GM12878 (cell line): ENCODE measurements around the gene SKIC8. TPM values are rescaled to one million over a fixed set of nuclear protein-coding genes. Genes with fewer than 3 reads are reported as not detected.

ENCODE experiments used
- ATAC-seq: fragments of 200-7000 bp; cut with Tn5 transposase; 3 replicates; pipeline ENCODE4 v1.9.1; 2020; ENCODE audit warnings: mild to moderate bottlenecking, moderate library complexity
- BruUV-seq: library from RNA; stranded (reverse); fragments of 400-500 nt; replicated peaks from 2 replicates; lab custom pipeline; 2021; lab: Mats Ljungman, UMichigan
- CTCF ChIA-PET: fragments of 300-600 bp; sonication (Branson Sonifier 250); formaldehyde crosslinking; extraction: SDS; loops from one replicate; lab custom pipeline; 2021; ENCODE audit warnings: inconsistent platforms; lab: Yijun Ruan, JAX
- POLR2A ChIA-PET: fragments of 350-600 bp; formaldehyde crosslinking; extraction: SDS; loops from one replicate; lab custom pipeline; 2021; ENCODE audit warnings: inconsistent platforms; lab: Charles Lee
- RAD21 ChIA-PET: fragments of 300-600 bp; sonication (Branson Sonifier 250); formaldehyde crosslinking; loops from one replicate; lab custom pipeline; 2023; ENCODE audit warnings: antibody characterized with exemption; ENCODE audit not compliant: unreplicated experiment; lab: Charles Lee
- SMC1A ChIA-PET: fragments of 300-600 bp; sonication (Branson Sonifier 250); formaldehyde crosslinking; loops from one replicate; lab custom pipeline; 2023; ENCODE audit not compliant: unreplicated experiment, uncharacterized antibody; lab: Charles Lee
- DNase-seq: peaks from one replicate; pipeline ENCODE4 v3.0.0-alpha.2; 2011; ENCODE audit warnings: low read depth, low spot score
- FAIRE-seq: peaks from 3 replicates; lab custom pipeline; 2011; peaks lifted over from hg19 to GRCh38; lab: Jason Lieb, UNC
- H2AFZ ChIP-seq: 2 replicates; pipeline ENCODE4 v1.6.0; 2011; ENCODE audit warnings: low read depth, low read length, control low read depth; ENCODE audit not compliant: control insufficient read depth
- H3K27ac ChIP-seq: 2 replicates; pipeline ENCODE4 v1.5.1; 2011; ENCODE audit warnings: control low read depth; ENCODE audit not compliant: control insufficient read depth, insufficient read depth
- H3K27me3 ChIP-seq, 2 experiments: replicated peaks in 1 of 2; 2 replicates each; pipeline versions ENCODE4 v1.6.0 to v1.6.1; 2011; ENCODE audit warnings: low read length in 1 of 2; ENCODE audit not compliant: control insufficient read depth in 2 of 2, insufficient read depth in 2 of 2
- H3K36me3 ChIP-seq, 2 experiments: 2 replicates each; pipeline ENCODE4 v1.5.1; 2011; ENCODE audit warnings: low read length in 1 of 2; ENCODE audit not compliant: control insufficient read depth in 2 of 2, insufficient read depth in 2 of 2
- H3K4me1 ChIP-seq: 2 replicates; pipeline ENCODE4 v1.6.1; 2011; ENCODE audit warnings: mild to moderate bottlenecking, low read length, moderate library complexity, mixed read lengths; ENCODE audit not compliant: control insufficient read depth, insufficient read depth
- H3K4me2 ChIP-seq: 2 replicates; pipeline ENCODE4 v1.6.0; 2011; ENCODE audit warnings: control low read depth; ENCODE audit not compliant: control insufficient read depth, insufficient read depth
- H3K4me3 ChIP-seq: fragments of 200-600 bp; sonication (generic); 2 replicates; pipeline ENCODE4 v1.5.1; 2016
- H3K79me2 ChIP-seq: 2 replicates; pipeline ENCODE4 v1.6.0; 2011; ENCODE audit warnings: low read length; ENCODE audit not compliant: control insufficient read depth, insufficient read depth
- H3K9ac ChIP-seq: 2 replicates; pipeline ENCODE4 v1.8.0; 2011; ENCODE audit warnings: low read length, control low read depth, mixed read lengths; ENCODE audit not compliant: control insufficient read depth, insufficient read depth
- H3K9me3 ChIP-seq: replicated peaks from 3 replicates; pipeline ENCODE4 v1.5.1; 2011; ENCODE audit warnings: mild to moderate bottlenecking, low read length; ENCODE audit not compliant: control insufficient read depth, insufficient read depth
- H4K20me1 ChIP-seq: 2 replicates; pipeline ENCODE4 v1.6.0; 2011; ENCODE audit not compliant: control insufficient read depth, insufficient read depth
- BRCA1 ChIP-seq: IDR thresholded peaks from 2 replicates; pipeline ENCODE4 v1.6.1; 2011; ENCODE audit warnings: low read depth, low read length, improper control_type of control experiment
- EED ChIP-seq: sonication (generic); IDR thresholded peaks from 2 replicates; pipeline ENCODE4 v1.6.1; 2016; ENCODE audit warnings: antibody characterized with exemption, low read depth
- GABPA ChIP-seq: IDR thresholded peaks from 2 replicates; pipeline ENCODE4 v1.6.1; 2014; ENCODE audit warnings: antibody characterized with exemption, low read depth, mild to moderate bottlenecking, inconsistent platforms
- PML ChIP-seq: IDR thresholded peaks from 2 replicates; pipeline ENCODE4 v1.6.1; 2012; ENCODE audit warnings: low read length, inconsistent platforms
- SMAD5 ChIP-seq: IDR thresholded peaks from 2 replicates; pipeline ENCODE4 v1.6.1; 2016; ENCODE audit warnings: antibody characterized with exemption, low read depth
- ZNF274 ChIP-seq: IDR thresholded peaks from one replicate; pipeline ENCODE4 v1.8.0; 2011; ENCODE audit not compliant: insufficient read length, insufficient read depth
- WGBS: methylation state at CpG from one replicate; pipeline ENCODE4 v1.1.6; 2016; ENCODE audit warnings: low lambda C conversion rate; ENCODE audit not compliant: insufficient replicate concordance, insufficient coverage; ENCODE audit errors: missing lambda C conversion rate; 5-methylcytosine and 5-hydroxymethylcytosine counted together
- in situ Hi-C: fragments of 300-500 bp; cut with MboI; formaldehyde crosslinking; loops from 9 replicates; pipeline ENCODE4 v1.14.3; 2018; ENCODE audit warnings: mixed read lengths
- intact Hi-C: fragments of 100-400 bp; cut with micrococcal nuclease; formaldehyde crosslinking; loops from one replicate; pipeline ENCODE4 v1.14.2; 2022; ENCODE audit not compliant: unreplicated experiment
- polyA plus RNA-seq, 11 experiments: library from polyadenylated mRNA; depleted of rRNA in 4 of 11; unstranded in 6 of 11; stranded (reverse) in 5 of 11; fragments of >200 nt; fragmentation: Nextera tagmentation in 4 of 11; fragmentation: Illumina TruSeq in 1 of 11; extraction: Ambion mirVana in 4 of 11; extraction: Trizol in 1 of 11; gene quantifications; 1 replicate in 1 of 11; 2 replicates in 10 of 11; pipeline versions ENCODE4 v1.2.1 to v1.2.3, GENCODE V29; 2011 to 2016; ENCODE audit warnings: inconsistent platforms in 2 of 11, missing spikeins in 2 of 11, low read depth in 1 of 11
- total RNA-seq, 4 experiments: library from RNA; depleted of rRNA in 3 of 4; stranded (reverse); fragments of >200 nt in 3 of 4; fragmentation: Illumina TruSeq in 1 of 4; extraction: Trizol in 1 of 4; gene quantifications; 2 replicates each; pipeline versions ENCODE4 v1.2.1 to v1.2.3, GENCODE V29; 2013 to 2021
- TF ChIP-seq, protein P1 (sequence below): IDR thresholded peaks from 2 replicates; pipeline ENCODE4 v1.6.1; 2012; ENCODE audit warnings: improper control_type of control experiment, low read depth, low read length; ENCODE audit not compliant: insufficient replicate concordance
- TF ChIP-seq, protein P2 (sequence below): fragments of 450-650 bp; IDR thresholded peaks from 2 replicates; pipeline ENCODE4 v1.6.1; 2016; ENCODE audit warnings: mild to moderate bottlenecking
- TF ChIP-seq, protein P3 (sequence below): fragments of 450-650 bp; IDR thresholded peaks from 2 replicates; pipeline ENCODE4 v1.6.1; 2016; ENCODE audit warnings: mild to moderate bottlenecking, moderate library complexity, borderline replicate concordance
- TF ChIP-seq, protein P4 (sequence below): fragments of 450-650 bp; conservative IDR thresholded peaks from 2 replicates; pipeline ENCODE4 v1.6.1; 2017; ENCODE audit warnings: mild to moderate bottlenecking, moderate library complexity

SKIC8 gene
- total and polyA plus RNA-seq, 10 of the 15 experiments (the other 5 are each of a cell fraction or from before 2014, with no cell fraction given): 57.0 to 288 (median 128) TPM

- ChIA-PET CTCF (no interaction called here), SMC1A (no interaction called here), POLR2A (no interaction called here), RAD21 (no interaction called here)
- in situ Hi-C loops (no loop called here), intact Hi-C loops (no loop called here)
- 37% methylated on average over 7 of the region's 7 CpGs for WGBS
- ATAC-seq (no peak), FAIRE-seq (no peak), DNase-seq (no peak)
- no TSS peak for BruUV-seq
- H3K9me3 ChIP-seq: no peaks in the 10 kb centered on the region
- H4K20me1 ChIP-seq: no peaks in the 10 kb centered on the region
- no peak overlapping the region for H2AFZ ChIP-seq
- no peak overlapping the region for H3K9ac ChIP-seq
- no peaks in the 10 kb centered on the region for H3K36me3 ChIP-seq
- no peak overlapping the region for H3K4me3 ChIP-seq
- TF ChIP-seq, protein P1, sequence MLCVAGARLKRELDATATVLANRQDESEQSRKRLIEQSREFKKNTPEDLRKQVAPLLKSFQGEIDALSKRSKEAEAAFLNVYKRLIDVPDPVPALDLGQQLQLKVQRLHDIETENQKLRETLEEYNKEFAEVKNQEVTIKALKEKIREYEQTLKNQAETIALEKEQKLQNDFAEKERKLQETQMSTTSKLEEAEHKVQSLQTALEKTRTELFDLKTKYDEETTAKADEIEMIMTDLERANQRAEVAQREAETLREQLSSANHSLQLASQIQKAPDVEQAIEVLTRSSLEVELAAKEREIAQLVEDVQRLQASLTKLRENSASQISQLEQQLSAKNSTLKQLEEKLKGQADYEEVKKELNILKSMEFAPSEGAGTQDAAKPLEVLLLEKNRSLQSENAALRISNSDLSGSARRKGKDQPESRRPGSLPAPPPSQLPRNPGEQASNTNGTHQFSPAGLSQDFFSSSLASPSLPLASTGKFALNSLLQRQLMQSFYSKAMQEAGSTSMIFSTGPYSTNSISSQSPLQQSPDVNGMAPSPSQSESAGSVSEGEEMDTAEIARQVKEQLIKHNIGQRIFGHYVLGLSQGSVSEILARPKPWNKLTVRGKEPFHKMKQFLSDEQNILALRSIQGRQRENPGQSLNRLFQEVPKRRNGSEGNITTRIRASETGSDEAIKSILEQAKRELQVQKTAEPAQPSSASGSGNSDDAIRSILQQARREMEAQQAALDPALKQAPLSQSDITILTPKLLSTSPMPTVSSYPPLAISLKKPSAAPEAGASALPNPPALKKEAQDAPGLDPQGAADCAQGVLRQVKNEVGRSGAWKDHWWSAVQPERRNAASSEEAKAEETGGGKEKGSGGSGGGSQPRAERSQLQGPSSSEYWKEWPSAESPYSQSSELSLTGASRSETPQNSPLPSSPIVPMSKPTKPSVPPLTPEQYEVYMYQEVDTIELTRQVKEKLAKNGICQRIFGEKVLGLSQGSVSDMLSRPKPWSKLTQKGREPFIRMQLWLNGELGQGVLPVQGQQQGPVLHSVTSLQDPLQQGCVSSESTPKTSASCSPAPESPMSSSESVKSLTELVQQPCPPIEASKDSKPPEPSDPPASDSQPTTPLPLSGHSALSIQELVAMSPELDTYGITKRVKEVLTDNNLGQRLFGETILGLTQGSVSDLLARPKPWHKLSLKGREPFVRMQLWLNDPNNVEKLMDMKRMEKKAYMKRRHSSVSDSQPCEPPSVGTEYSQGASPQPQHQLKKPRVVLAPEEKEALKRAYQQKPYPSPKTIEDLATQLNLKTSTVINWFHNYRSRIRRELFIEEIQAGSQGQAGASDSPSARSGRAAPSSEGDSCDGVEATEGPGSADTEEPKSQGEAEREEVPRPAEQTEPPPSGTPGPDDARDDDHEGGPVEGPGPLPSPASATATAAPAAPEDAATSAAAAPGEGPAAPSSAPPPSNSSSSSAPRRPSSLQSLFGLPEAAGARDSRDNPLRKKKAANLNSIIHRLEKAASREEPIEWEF: no peak
- TF ChIP-seq, protein P2, sequence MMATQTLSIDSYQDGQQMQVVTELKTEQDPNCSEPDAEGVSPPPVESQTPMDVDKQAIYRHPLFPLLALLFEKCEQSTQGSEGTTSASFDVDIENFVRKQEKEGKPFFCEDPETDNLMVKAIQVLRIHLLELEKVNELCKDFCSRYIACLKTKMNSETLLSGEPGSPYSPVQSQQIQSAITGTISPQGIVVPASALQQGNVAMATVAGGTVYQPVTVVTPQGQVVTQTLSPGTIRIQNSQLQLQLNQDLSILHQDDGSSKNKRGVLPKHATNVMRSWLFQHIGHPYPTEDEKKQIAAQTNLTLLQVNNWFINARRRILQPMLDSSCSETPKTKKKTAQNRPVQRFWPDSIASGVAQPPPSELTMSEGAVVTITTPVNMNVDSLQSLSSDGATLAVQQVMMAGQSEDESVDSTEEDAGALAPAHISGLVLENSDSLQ: no peak
- TF ChIP-seq PML (no peak), SMAD5 (no peak), BRCA1 (no peak), GABPA (no peak), EED (no peak), ZNF274 (no peak)
- TF ChIP-seq, protein P3, sequence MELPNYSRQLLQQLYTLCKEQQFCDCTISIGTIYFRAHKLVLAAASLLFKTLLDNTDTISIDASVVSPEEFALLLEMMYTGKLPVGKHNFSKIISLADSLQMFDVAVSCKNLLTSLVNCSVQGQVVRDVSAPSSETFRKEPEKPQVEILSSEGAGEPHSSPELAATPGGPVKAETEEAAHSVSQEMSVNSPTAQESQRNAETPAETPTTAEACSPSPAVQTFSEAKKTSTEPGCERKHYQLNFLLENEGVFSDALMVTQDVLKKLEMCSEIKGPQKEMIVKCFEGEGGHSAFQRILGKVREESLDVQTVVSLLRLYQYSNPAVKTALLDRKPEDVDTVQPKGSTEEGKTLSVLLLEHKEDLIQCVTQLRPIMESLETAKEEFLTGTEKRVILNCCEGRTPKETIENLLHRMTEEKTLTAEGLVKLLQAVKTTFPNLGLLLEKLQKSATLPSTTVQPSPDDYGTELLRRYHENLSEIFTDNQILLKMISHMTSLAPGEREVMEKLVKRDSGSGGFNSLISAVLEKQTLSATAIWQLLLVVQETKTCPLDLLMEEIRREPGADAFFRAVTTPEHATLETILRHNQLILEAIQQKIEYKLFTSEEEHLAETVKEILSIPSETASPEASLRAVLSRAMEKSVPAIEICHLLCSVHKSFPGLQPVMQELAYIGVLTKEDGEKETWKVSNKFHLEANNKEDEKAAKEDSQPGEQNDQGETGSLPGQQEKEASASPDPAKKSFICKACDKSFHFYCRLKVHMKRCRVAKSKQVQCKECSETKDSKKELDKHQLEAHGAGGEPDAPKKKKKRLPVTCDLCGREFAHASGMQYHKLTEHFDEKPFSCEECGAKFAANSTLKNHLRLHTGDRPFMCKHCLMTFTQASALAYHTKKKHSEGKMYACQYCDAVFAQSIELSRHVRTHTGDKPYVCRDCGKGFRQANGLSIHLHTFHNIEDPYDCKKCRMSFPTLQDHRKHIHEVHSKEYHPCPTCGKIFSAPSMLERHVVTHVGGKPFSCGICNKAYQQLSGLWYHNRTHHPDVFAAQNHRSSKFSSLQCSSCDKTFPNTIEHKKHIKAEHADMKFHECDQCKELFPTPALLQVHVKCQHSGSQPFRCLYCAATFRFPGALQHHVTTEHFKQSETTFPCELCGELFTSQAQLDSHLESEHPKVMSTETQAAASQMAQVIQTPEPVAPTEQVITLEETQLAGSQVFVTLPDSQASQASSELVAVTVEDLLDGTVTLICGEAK: no peak
- TF ChIP-seq, protein P4, sequence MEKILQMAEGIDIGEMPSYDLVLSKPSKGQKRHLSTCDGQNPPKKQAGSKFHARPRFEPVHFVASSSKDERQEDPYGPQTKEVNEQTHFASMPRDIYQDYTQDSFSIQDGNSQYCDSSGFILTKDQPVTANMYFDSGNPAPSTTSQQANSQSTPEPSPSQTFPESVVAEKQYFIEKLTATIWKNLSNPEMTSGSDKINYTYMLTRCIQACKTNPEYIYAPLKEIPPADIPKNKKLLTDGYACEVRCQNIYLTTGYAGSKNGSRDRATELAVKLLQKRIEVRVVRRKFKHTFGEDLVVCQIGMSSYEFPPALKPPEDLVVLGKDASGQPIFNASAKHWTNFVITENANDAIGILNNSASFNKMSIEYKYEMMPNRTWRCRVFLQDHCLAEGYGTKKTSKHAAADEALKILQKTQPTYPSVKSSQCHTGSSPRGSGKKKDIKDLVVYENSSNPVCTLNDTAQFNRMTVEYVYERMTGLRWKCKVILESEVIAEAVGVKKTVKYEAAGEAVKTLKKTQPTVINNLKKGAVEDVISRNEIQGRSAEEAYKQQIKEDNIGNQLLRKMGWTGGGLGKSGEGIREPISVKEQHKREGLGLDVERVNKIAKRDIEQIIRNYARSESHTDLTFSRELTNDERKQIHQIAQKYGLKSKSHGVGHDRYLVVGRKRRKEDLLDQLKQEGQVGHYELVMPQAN: no peak
- peaks cover 14 to 16% of the 10 kb centered on the region in 2 experiments for H3K27me3 ChIP-seq
- no peaks in the 10 kb centered on the region for H3K4me1 ChIP-seq
- H3K27ac ChIP-seq: no peak overlapping the region
- no peak overlapping the region for H3K4me2 ChIP-seq
- H3K79me2 ChIP-seq: no peaks in the 10 kb centered on the region
Observed at GRCh38 chr15:78338781-78339180, 39.4 kb upstream of the SKIC8 start.
